Mesenteric fat pad (tissue), 1 donor: ENCODE results near the gene HLA-DQA2. TPM values are rescaled to one million over a fixed set of nuclear protein-coding genes. Genes with fewer than 3 reads are reported as not detected.
"Not testable (repeated sequence)": the region's sequence is repeated elsewhere in the genome, so short reads cannot be mapped to it uniquely, and the experiment has no call there.

Experiments
- DNase-seq: peaks from one replicate; pipeline ENCODE4 v3.0.0-alpha.2; 2020; ENCODE audit warnings: low spot score
- microRNA-seq: library from miRNA; unstranded; fragments of <30 nt; microRNA quantifications from one replicate; pipeline ENCODE4 v1.2.0, GENCODE V29; 2020; ENCODE audit warnings: borderline number of aligned reads
- total RNA-seq: library from RNA; stranded (reverse); fragmentation: NEBNext Ultra II Directional; extraction: Animal tissue kit (Norgen Biotek cat#: 25700); gene quantifications from one replicate; pipeline ENCODE4 v1.2.1, GENCODE V29; 2021
- donor health status: DM: yes; HTN: yes; CAD: no.

Gene HLA-DQA2
- total RNA-seq, 1 donor from 2014 or later: 1.5 TPM

- no peak for DNase-seq
Observed at GRCh38 chr6:32775071-32775470, 33.9 kb downstream of the HLA-DQA2 start.

GRCh38 chr6:32779036-32779435, 37.8 kb downstream of the HLA-DQA2 start:
- DNase-seq: no peak

- DNase-seq: not testable (repeated sequence)
Observed at GRCh38 chr6:32782923-32783322, 41.7 kb downstream of the HLA-DQA2 start.

GRCh38 chr6:32785781-32786533, 44.8 kb downstream of the HLA-DQA2 start:
- DNase-seq: no peak

GRCh38 chr6:32790306-32790705, 49.1 kb downstream of the HLA-DQA2 start:
- DNase-seq: no peak

GRCh38 chr6:32792901-32793435, 51.8 kb downstream of the HLA-DQA2 start:
- DNase-seq: no peak

- DNase-seq: no peak
Observed at GRCh38 chr6:32794510-32794909, 53.3 kb downstream of the HLA-DQA2 start.

Small RNA genes lying within 50 kb of the gene (microRNA-seq; reads per million reads assigned to microRNA genes)
- not detected for gene MIR3135B

Other genes starting within 250 kb of the HLA-DQA2 start
- gene HLA-DRB5, start 211.1 kb upstream of the HLA-DQA2 start, total RNA-seq: 118 TPM
- gene HLA-DRB1, start 151.5 kb upstream of the HLA-DQA2 start, total RNA-seq: 133 TPM
- gene HLA-DQA1, start 104.0 kb upstream of the HLA-DQA2 start, total RNA-seq: 12.7 TPM
- 21.5 TPM for gene HLA-DQB1, start 74.7 kb upstream of the HLA-DQA2 start, total RNA-seq
- gene HLA-DQB2, start 22.1 kb downstream of the HLA-DQA2 start, total RNA-seq: 3.0 TPM
- gene HLA-DOB, start 75.6 kb downstream of the HLA-DQA2 start, total RNA-seq: not detected
- 45.8 TPM for gene TAP2, start 97.3 kb downstream of the HLA-DQA2 start, total RNA-seq
- gene PSMB8, start 102.7 kb downstream of the HLA-DQA2 start, total RNA-seq: 46.4 TPM
- 41.6 TPM for gene TAP1, start 112.3 kb downstream of the HLA-DQA2 start, total RNA-seq
- 28.9 TPM for gene PSMB9, start 112.8 kb downstream of the HLA-DQA2 start, total RNA-seq
- 12.3 TPM for gene HLA-DMB, start 199.6 kb downstream of the HLA-DQA2 start, total RNA-seq
- gene HLA-DMA, start 211.7 kb downstream of the HLA-DQA2 start, total RNA-seq: 42.9 TPM
- 132 TPM for gene BRD2, start 227.2 kb downstream of the HLA-DQA2 start, total RNA-seq